ENCODE measurements around the gene C12orf43. TPM values are rescaled to one million over a fixed set of nuclear protein-coding genes. Genes with fewer than 3 reads are reported as not detected.

The C12orf43 gene
- total RNA-seq, 1 experiment from 2014 or later = 14.8 TPM

DNA sequence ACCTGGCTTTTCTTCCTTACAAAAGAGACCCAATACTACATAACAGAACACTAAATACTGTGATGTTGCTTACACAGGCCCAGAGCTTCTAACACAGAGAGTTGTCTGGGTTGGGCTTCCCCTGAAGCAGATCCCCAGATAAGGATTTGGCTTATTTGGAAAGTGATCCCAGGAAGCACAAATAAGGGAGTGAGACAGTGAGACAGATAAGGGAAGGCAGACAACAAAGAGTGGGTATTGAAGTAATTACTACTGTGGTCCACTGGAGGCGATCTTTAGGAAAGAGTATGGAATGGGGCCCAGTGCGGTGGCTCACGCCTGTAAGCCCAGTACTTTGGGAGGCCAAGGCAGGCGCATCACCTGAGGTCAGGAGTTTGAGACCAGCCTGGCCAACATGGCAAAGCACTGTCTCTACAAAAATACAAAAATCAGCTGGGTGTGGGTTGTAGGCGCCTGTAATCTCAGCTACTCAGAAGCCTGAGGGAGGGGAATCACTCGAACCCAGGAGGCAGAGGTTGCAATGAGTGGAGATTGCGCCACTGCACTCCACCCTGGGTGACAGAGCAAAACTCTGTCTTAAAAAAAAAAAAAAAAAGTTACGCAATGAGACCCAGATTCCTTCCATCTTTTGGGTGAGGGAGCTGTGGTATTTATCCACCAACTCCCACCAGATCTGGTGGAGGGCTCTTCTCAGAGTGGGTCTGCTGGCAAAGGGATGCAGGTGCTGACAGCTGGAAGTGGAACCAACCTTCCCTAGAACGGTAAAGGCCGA lies 10.2 kb upstream of the C12orf43 start:
- H3F3A ChIP-seq (ENCODE audit: insufficient read depth, low read depth) = no peaks in the 10 kb centered on the region
- no peaks in the 10 kb centered on the region for H3K9me2 ChIP-seq (ENCODE audit: insufficient read depth)
- no peak overlapping the region for H3K4me2 ChIP-seq
- DNase-seq = no peak
- H2AFZ ChIP-seq = no peak overlapping the region
- H3K4me1 ChIP-seq (replicated peaks; ENCODE audit: insufficient read depth) = peaks cover 14% of the 10 kb centered on the region
- H3K4me3 ChIP-seq = no peak overlapping the region
- CTCF ChIA-PET = interaction anchor here (0.6 to 1.0 kb wide), 4 partner anchors 11 to 421 kb away, joined by 3 to 6 read pairs (median 4); no protein-coding TSS in a partner anchor
- no TSS peak for BruUV-seq (replicated peaks)
- no peaks in the 10 kb centered on the region for H3K27me3 ChIP-seq (ENCODE audit: insufficient read depth, low read depth)
- no peaks in the 10 kb centered on the region for H3K9me3 ChIP-seq (ENCODE audit: insufficient read depth, low read depth)
- H3K36me3 ChIP-seq (ENCODE audit: low read depth) = no peaks in the 10 kb centered on the region
- intact Hi-C loops (cut with micrococcal nuclease; ENCODE audit: unreplicated experiment) = no loop called here
- POLR2A ChIA-PET (ENCODE audit: unreplicated experiment) = interaction anchor here (0.5 kb wide), 1 partner anchor 477 kb away, joined by 9 read pairs; no protein-coding TSS in a partner anchor
- H3K79me2 ChIP-seq (ENCODE audit: low read depth) = no peaks in the 10 kb centered on the region
- TF ChIP-seq, protein P1, sequence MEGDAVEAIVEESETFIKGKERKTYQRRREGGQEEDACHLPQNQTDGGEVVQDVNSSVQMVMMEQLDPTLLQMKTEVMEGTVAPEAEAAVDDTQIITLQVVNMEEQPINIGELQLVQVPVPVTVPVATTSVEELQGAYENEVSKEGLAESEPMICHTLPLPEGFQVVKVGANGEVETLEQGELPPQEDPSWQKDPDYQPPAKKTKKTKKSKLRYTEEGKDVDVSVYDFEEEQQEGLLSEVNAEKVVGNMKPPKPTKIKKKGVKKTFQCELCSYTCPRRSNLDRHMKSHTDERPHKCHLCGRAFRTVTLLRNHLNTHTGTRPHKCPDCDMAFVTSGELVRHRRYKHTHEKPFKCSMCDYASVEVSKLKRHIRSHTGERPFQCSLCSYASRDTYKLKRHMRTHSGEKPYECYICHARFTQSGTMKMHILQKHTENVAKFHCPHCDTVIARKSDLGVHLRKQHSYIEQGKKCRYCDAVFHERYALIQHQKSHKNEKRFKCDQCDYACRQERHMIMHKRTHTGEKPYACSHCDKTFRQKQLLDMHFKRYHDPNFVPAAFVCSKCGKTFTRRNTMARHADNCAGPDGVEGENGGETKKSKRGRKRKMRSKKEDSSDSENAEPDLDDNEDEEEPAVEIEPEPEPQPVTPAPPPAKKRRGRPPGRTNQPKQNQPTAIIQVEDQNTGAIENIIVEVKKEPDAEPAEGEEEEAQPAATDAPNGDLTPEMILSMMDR (conservative IDR thresholded peaks at IDR 0.05) = no peak; the same call in 1 of the 2 replicates
- TF ChIP-seq EZH2 (IDR thresholded peaks at IDR 0.05; ENCODE audit: low read depth) = no peak
- H3K27ac ChIP-seq = peak overlapping the region; percentile 32; the same call in 1 of the 2 replicates
- no peaks in the 10 kb centered on the region for H4K20me1 ChIP-seq (ENCODE audit: insufficient read depth)

DNA sequence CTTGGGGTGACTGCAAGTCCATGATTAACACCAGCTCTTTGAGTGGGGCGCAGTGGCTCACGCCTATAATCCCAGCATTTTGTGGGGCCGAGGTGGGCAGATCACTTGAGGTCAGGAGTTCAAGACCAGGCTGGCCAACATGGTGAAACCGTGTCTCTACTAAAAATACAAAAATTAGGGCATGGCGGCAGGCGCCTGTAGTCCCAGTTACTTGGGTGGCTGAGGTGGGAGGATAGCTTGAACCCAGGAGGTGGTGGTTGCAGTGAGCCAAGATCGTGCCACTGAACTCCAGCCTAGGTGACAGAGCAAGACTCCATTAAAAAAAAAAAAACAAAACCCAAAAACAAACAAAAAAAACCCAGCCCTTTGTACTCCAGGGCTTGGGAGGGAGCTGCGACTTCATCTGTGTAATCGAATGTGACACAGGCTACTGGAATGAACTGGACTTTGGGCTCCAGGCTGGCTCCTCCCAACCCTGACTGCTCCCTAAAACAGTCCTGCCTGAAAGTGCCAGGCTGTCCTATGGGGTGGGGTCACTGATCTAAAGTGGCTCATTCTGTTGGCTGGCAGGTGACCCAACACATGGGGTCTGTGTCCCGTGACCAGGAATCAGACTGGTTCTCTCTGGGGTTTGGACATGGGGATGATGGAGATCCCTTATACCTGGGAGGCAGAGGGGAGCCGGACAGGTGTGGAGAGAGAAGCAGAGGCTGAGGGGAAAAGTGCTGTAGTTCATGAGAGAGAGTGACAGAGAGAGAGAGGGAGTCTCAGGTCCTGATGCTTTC lies 9.3 kb upstream of the C12orf43 start:
- Histone ChIP-seq H3K4me3 (no peak overlapping the region), H3K27ac (peak overlapping the region; percentile 32; the same call in 1 of the 2 replicates), H3K9me2 (ENCODE audit: insufficient read depth) (no peaks in the 10 kb centered on the region), H3K79me2 (ENCODE audit: low read depth) (no peaks in the 10 kb centered on the region), H3K27me3 (ENCODE audit: insufficient read depth, low read depth) (no peaks in the 10 kb centered on the region), H3K4me1 (replicated peaks; ENCODE audit: insufficient read depth) (peaks cover 14% of the 10 kb centered on the region), H2AFZ (no peak overlapping the region), H4K20me1 (ENCODE audit: insufficient read depth) (no peaks in the 10 kb centered on the region), H3K36me3 (ENCODE audit: low read depth) (no peaks in the 10 kb centered on the region), H3F3A (ENCODE audit: insufficient read depth, low read depth) (no peaks in the 10 kb centered on the region), H3K4me2 (no peak overlapping the region), H3K9me3 (ENCODE audit: insufficient read depth, low read depth) (no peaks in the 10 kb centered on the region)
- peak; percentile 43 to 71 for DNase-seq
- ChIA-PET CTCF (interaction anchor here (0.6 to 1.0 kb wide), 2 partner anchors 35 to 421 kb away, joined by 3 to 5 read pairs; no protein-coding TSS in a partner anchor), POLR2A (ENCODE audit: unreplicated experiment) (interaction anchor here (0.5 kb wide), 1 partner anchor 478 kb away, joined by 9 read pairs; no protein-coding TSS in a partner anchor)
- no TSS peak for BruUV-seq (replicated peaks)
- intact Hi-C loops (cut with micrococcal nuclease; ENCODE audit: unreplicated experiment) = no loop called here
- TF ChIP-seq, protein P1 (conservative IDR thresholded peaks at IDR 0.05) = no peak
- TF ChIP-seq EZH2 (IDR thresholded peaks at IDR 0.05; ENCODE audit: low read depth) = no peak

DNA sequence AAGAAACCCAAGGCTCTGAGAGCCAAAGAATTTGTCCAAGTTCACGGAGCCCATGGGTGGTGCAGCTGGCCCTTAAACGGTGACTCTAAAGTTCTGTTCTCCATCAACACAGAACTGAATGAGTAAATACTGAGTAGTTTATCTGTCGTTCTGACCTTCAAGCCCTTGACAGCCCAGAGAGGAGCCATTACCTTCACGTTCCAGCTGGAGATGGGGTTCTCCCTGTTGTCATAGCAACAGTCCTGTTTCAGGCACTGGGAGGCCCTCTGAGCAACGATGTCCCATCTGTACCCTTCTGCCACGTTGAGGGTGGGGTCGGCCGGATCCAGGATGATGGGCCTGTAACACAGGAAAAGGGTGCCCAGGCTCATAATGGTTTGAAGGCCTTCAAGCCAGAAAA lies 7.5 kb upstream of the C12orf43 start:
- H4K20me1 ChIP-seq (ENCODE audit: insufficient read depth) = no peaks in the 10 kb centered on the region
- no peak for DNase-seq
- no peak overlapping the region for H2AFZ ChIP-seq
- no peak overlapping the region for H3K4me2 ChIP-seq
- intact Hi-C loops (cut with micrococcal nuclease; ENCODE audit: unreplicated experiment) = no loop called here
- BruUV-seq (replicated peaks) = no TSS peak
- H3K36me3 ChIP-seq (ENCODE audit: low read depth) = no peaks in the 10 kb centered on the region
- no peak for TF ChIP-seq EZH2 (IDR thresholded peaks at IDR 0.05; ENCODE audit: low read depth)
- TF ChIP-seq, protein P1 (conservative IDR thresholded peaks at IDR 0.05) = no peak
- H3K9me3 ChIP-seq (ENCODE audit: insufficient read depth, low read depth) = no peaks in the 10 kb centered on the region
- no peaks in the 10 kb centered on the region for H3K27me3 ChIP-seq (ENCODE audit: insufficient read depth, low read depth)
- POLR2A ChIA-PET (ENCODE audit: unreplicated experiment) = no interaction called here
- CTCF ChIA-PET = interaction anchor here (0.6 kb wide), 1 partner anchor 52 kb away, joined by 8 read pairs; no protein-coding TSS in a partner anchor
- no peaks in the 10 kb centered on the region for H3K9me2 ChIP-seq (ENCODE audit: insufficient read depth)
- H3K4me1 ChIP-seq (replicated peaks; ENCODE audit: insufficient read depth) = peaks cover 14% of the 10 kb centered on the region
- H3K4me3 ChIP-seq = no peak overlapping the region
- H3F3A ChIP-seq (ENCODE audit: insufficient read depth, low read depth) = no peaks in the 10 kb centered on the region
- no peak overlapping the region for H3K27ac ChIP-seq
- no peaks in the 10 kb centered on the region for H3K79me2 ChIP-seq (ENCODE audit: low read depth)
